LHCN-M2 (cell line): ENCODE measurements around the gene CMTM3. TPM values are rescaled to one million over a fixed set of nuclear protein-coding genes. Genes with fewer than 3 reads are reported as not detected.
A peak's percentile ranks its signal among the peaks of the same experiment; 100 is the strongest.
"Not testable (repeated sequence)": the region's sequence is repeated elsewhere in the genome, so short reads cannot be mapped to it uniquely, and the experiment has no call there.

Experiments
- DNase-seq: peaks from one replicate; pipeline ENCODE4 v3.0.0-alpha.2; 2012; ENCODE audit warnings: low read depth
- total RNA-seq: library from RNA; depleted of rRNA; stranded (reverse); fragments of >200 nt; gene quantifications from 2 replicates; pipeline ENCODE4 v1.2.3, GENCODE V29; 2014

CMTM3 gene
- total RNA-seq, 1 experiment from 2014 or later = 30.2 TPM

- DNase-seq = peak; percentile 42
These were observed 23.1 kb upstream of the CMTM3 start for GRCh38 chr16:66581246-66581952.

GRCh38 chr16:66585481-66586239, 18.8 kb upstream of the CMTM3 start:
- no peak for DNase-seq

- DNase-seq = no peak
These were observed 16.5 kb upstream of the CMTM3 start for GRCh38 chr16:66587881-66588600.

GRCh38 chr16:66588981-66589713, 15.4 kb upstream of the CMTM3 start:
- peak; percentile 50 for DNase-seq

GRCh38 chr16:66590322-66590721, 14.2 kb upstream of the CMTM3 start:
- no peak for DNase-seq

- DNase-seq = no peak
These were observed 13.5 kb upstream of the CMTM3 start for GRCh38 chr16:66591018-66591417.

GRCh38 chr16:66592241-66592640, 12.3 kb upstream of the CMTM3 start:
- DNase-seq = no peak

GRCh38 chr16:66592814-66593213, 11.7 kb upstream of the CMTM3 start:
- no peak for DNase-seq

GRCh38 chr16:66594739-66595138, 9.8 kb upstream of the CMTM3 start:
- no peak for DNase-seq

GRCh38 chr16:66596559-66596958, 7.9 kb upstream of the CMTM3 start:
- DNase-seq = not testable (repeated sequence)

- DNase-seq = no peak
These were observed 7.3 kb upstream of the CMTM3 start for GRCh38 chr16:66596986-66597848.

GRCh38 chr16:66598111-66598510, 6.4 kb upstream of the CMTM3 start:
- no peak for DNase-seq

- DNase-seq = no peak
These were observed 4.8 kb upstream of the CMTM3 start for GRCh38 chr16:66599726-66600125.

- DNase-seq = no peak
These were observed 4.0 kb upstream of the CMTM3 start for GRCh38 chr16:66600477-66600876.

GRCh38 chr16:66601471-66601870, 3.0 kb upstream of the CMTM3 start:
- no peak for DNase-seq

- peak; percentile 61 for DNase-seq
These were observed 748 bp upstream of the CMTM3 start for GRCh38 chr16:66603537-66604375.

GRCh38 chr16:66605177-66605978, 874 bp downstream of the CMTM3 start:
- DNase-seq = peak; percentile 41

- no peak for DNase-seq
These were observed 1.7 kb downstream of the CMTM3 start for GRCh38 chr16:66605979-66606751.
